Fibroblast of lung (primary cell): ENCODE data around the gene PRRC2A. TPM values are rescaled to one million over a fixed set of nuclear protein-coding genes. Genes with fewer than 3 reads are reported as not detected.

Experiments used
- DNase-seq, 2 donors: peaks; one replicate each; pipeline versions ENCODE4 v3.0.0 to v3.0.0-alpha.2; 2010; ENCODE audit warnings: low read depth in 2 of 2
- H2AFZ ChIP-seq: 2 replicates; pipeline ENCODE4 v1.5.1; 2012; ENCODE audit warnings: low read length, control low read depth, inconsistent platforms
- H3K27ac ChIP-seq: 2 replicates; pipeline ENCODE4 v1.5.1; 2011; ENCODE audit warnings: low read length, control low read depth; ENCODE audit not compliant: insufficient read depth
- H3K27me3 ChIP-seq: 2 replicates; pipeline ENCODE4 v1.5.1; 2011; ENCODE audit warnings: mild to moderate bottlenecking, low read length; ENCODE audit not compliant: control insufficient read depth, insufficient read depth
- H3K36me3 ChIP-seq: 2 replicates; pipeline ENCODE4 v1.5.1; 2011; ENCODE audit warnings: low read length; ENCODE audit not compliant: control insufficient read depth, insufficient read depth
- H3K4me1 ChIP-seq: 2 replicates; pipeline ENCODE4 v1.5.1; 2011; ENCODE audit warnings: low read length; ENCODE audit not compliant: control insufficient read depth, insufficient read depth; ENCODE audit errors: extremely low read depth
- H3K4me2 ChIP-seq: 2 replicates; pipeline ENCODE4 v1.5.1; 2011; ENCODE audit warnings: low read length, control low read depth; ENCODE audit not compliant: insufficient read depth; ENCODE audit errors: extremely low read depth
- H3K4me3 ChIP-seq, 4 experiments: fragments of 200-600 bp in 1 of 4; sonication (generic) in 1 of 4; replicated peaks in 1 of 4; 2 replicates each; pipeline ENCODE4 v1.5.1; 2011 to 2016; ENCODE audit warnings: low read length in 4 of 4, low read depth in 3 of 4, mild to moderate bottlenecking in 3 of 4, control low read depth in 2 of 4, inconsistent platforms in 1 of 4, mixed read lengths in 1 of 4; ENCODE audit not compliant: insufficient read depth in 1 of 4; ENCODE audit errors: control extremely low read depth in 1 of 4
- H3K79me2 ChIP-seq: 2 replicates; pipeline ENCODE4 v1.5.1; 2012; ENCODE audit warnings: mild to moderate bottlenecking, low read length, inconsistent platforms; ENCODE audit not compliant: control insufficient read depth, insufficient read depth
- H3K9ac ChIP-seq: 2 replicates; pipeline ENCODE4 v1.5.1; 2011; ENCODE audit warnings: mild to moderate bottlenecking, low read length, control low read depth; ENCODE audit not compliant: insufficient read depth
- H3K9me3 ChIP-seq: 2 replicates; pipeline ENCODE4 v1.5.1; 2012; ENCODE audit warnings: low read depth, low read length; ENCODE audit not compliant: control insufficient read depth, insufficient read depth
- H4K20me1 ChIP-seq: 2 replicates; pipeline ENCODE4 v1.5.1; 2011; ENCODE audit warnings: low read length; ENCODE audit not compliant: control insufficient read depth, insufficient read depth; ENCODE audit errors: extremely low read depth
- CTCF ChIP-seq, 2 donors: IDR thresholded peaks in 1 of 2; conservative IDR thresholded peaks in 1 of 2; 1 replicate in 1 of 2; 2 replicates in 1 of 2; pipeline ENCODE4 v1.5.1; 2011 to 2012; ENCODE audit warnings: low read length in 2 of 2, control low read depth in 1 of 2, inconsistent platforms in 1 of 2, low read depth in 1 of 2, mild to moderate bottlenecking in 1 of 2
- EZH2 ChIP-seq: IDR thresholded peaks from 2 replicates; pipeline ENCODE4 v1.5.1; 2012; ENCODE audit warnings: low read length, control low read depth, mild to moderate bottlenecking; ENCODE audit errors: missing control alignments
- polyA plus RNA-seq, 2 donors: library from polyadenylated mRNA; depleted of rRNA in 1 of 2; stranded (reverse) in 1 of 2; unstranded in 1 of 2; fragments of >200 nt; gene quantifications; 2 replicates each; pipeline ENCODE4 v1.2.1, GENCODE V29; 2011 to 2012; ENCODE audit warnings: missing spikeins in 1 of 2
- total RNA-seq: library from RNA; depleted of rRNA; stranded (reverse); fragments of >200 nt; gene quantifications from 2 replicates; pipeline ENCODE4 v1.2.1, GENCODE V29; 2014

The PRRC2A gene
- total and polyA plus RNA-seq, 2 donors (not counting 1 experiment from before 2014, with no cell fraction given) = 26.9 to 46.6 TPM

- no peak overlapping the region for H2AFZ ChIP-seq
- TF ChIP-seq EZH2 (no peak), CTCF (conservative IDR thresholded peaks at IDR 0.05 in 1 of 2, IDR thresholded peaks at IDR 0.05 in 1 of 2; ENCODE audit: low read depth in 1 of 2, low read length in 2 of 2) (no peak)
- H3K4me1 ChIP-seq = no peaks in the 10 kb centered on the region
- H3K4me3 ChIP-seq = no peak overlapping the region
- no peaks in the 10 kb centered on the region for H3K36me3 ChIP-seq
- no peak overlapping the region for H3K9ac ChIP-seq
- no peak for DNase-seq
- H3K79me2 ChIP-seq = no peaks in the 10 kb centered on the region
- no peak overlapping the region for H3K4me2 ChIP-seq
- peaks cover 23% of the 10 kb centered on the region for H3K27me3 ChIP-seq
- no peaks in the 10 kb centered on the region for H3K9me3 ChIP-seq
- no peak overlapping the region for H3K27ac ChIP-seq
- H4K20me1 ChIP-seq = no peaks in the 10 kb centered on the region
Observed at GRCh38 chr6:31578184-31579118, 42.1 kb upstream of the PRRC2A start.

GRCh38 chr6:31579119-31579505 is 41.4 kb upstream of the PRRC2A start:
- H3K4me3 ChIP-seq = no peak overlapping the region
- no peak for TF ChIP-seq CTCF (conservative IDR thresholded peaks at IDR 0.05 in 1 of 2, IDR thresholded peaks at IDR 0.05 in 1 of 2; ENCODE audit: low read depth in 1 of 2, low read length in 2 of 2)
- no peak for TF ChIP-seq EZH2

GRCh38 chr6:31579546-31580437 is 40.7 kb upstream of the PRRC2A start:
- no peaks in the 10 kb centered on the region for H3K79me2 ChIP-seq
- H4K20me1 ChIP-seq = no peaks in the 10 kb centered on the region
- no peak overlapping the region for H2AFZ ChIP-seq
- no peaks in the 10 kb centered on the region for H3K36me3 ChIP-seq
- no peaks in the 10 kb centered on the region for H3K9me3 ChIP-seq
- TF ChIP-seq CTCF (conservative IDR thresholded peaks at IDR 0.05 in 1 of 2, IDR thresholded peaks at IDR 0.05 in 1 of 2; ENCODE audit: low read depth in 1 of 2, low read length in 2 of 2) (no peak), EZH2 (no peak)
- no peak for DNase-seq
- peaks cover 17% of the 10 kb centered on the region for H3K27me3 ChIP-seq
- H3K27ac ChIP-seq = no peak overlapping the region
- H3K4me3 ChIP-seq = no peak overlapping the region
- H3K4me1 ChIP-seq = no peaks in the 10 kb centered on the region
- H3K4me2 ChIP-seq = no peak overlapping the region
- no peak overlapping the region for H3K9ac ChIP-seq

More at GRCh38 chr6:31579119-31579505, 41.4 kb upstream of the PRRC2A start:
- H3K4me1 ChIP-seq = no peaks in the 10 kb centered on the region
- H3K27ac ChIP-seq = no peak overlapping the region
- no peaks in the 10 kb centered on the region for H4K20me1 ChIP-seq
- no peak for DNase-seq
- H3K79me2 ChIP-seq = no peaks in the 10 kb centered on the region
- peaks cover 21% of the 10 kb centered on the region for H3K27me3 ChIP-seq
- no peaks in the 10 kb centered on the region for H3K9me3 ChIP-seq
- no peak overlapping the region for H2AFZ ChIP-seq
- no peaks in the 10 kb centered on the region for H3K36me3 ChIP-seq
- no peak overlapping the region for H3K4me2 ChIP-seq
- no peak overlapping the region for H3K9ac ChIP-seq
